Measurements from ENCODE around the gene CRISPLD2. TPM values are rescaled to one million over a fixed set of nuclear protein-coding genes. Genes with fewer than 3 reads are reported as not detected.

The CRISPLD2 gene
- total and polyA plus RNA-seq, 9 of the 15 experiments (the other 6 are each of a cell fraction or from before 2014, with no cell fraction given) = 0.03 to 0.24 (median 0.04) TPM; not detected in 4

GRCh38 chr16:84874004-84874435 lies 54.2 kb downstream of the CRISPLD2 start (continued):
- TF ChIP-seq MCM3 (IDR thresholded peaks at IDR 0.05) = no peak
- TF ChIP-seq ZFX (CRISPR knock-in tag; IDR thresholded peaks at IDR 0.05) = no peak
- TF ChIP-seq RAD21 (CRISPR knock-in tag; conservative IDR thresholded peaks at IDR 0.05 in 1 of 2, IDR thresholded peaks at IDR 0.05 in 1 of 2) = no peak
- no peak for TF ChIP-seq FOXA3 (CRISPR knock-in tag; conservative IDR thresholded peaks at IDR 0.05 in 1 of 2, IDR thresholded peaks at IDR 0.05 in 1 of 2)
- no peak for TF ChIP-seq ZNF449 (CRISPR knock-in tag; IDR thresholded peaks at IDR 0.05)
- TF ChIP-seq, protein P1, sequence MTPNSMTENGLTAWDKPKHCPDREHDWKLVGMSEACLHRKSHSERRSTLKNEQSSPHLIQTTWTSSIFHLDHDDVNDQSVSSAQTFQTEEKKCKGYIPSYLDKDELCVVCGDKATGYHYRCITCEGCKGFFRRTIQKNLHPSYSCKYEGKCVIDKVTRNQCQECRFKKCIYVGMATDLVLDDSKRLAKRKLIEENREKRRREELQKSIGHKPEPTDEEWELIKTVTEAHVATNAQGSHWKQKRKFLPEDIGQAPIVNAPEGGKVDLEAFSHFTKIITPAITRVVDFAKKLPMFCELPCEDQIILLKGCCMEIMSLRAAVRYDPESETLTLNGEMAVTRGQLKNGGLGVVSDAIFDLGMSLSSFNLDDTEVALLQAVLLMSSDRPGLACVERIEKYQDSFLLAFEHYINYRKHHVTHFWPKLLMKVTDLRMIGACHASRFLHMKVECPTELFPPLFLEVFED (CRISPR knock-in tag; conservative IDR thresholded peaks at IDR 0.05) = no peak
- no peak for TF ChIP-seq RNF2 (IDR thresholded peaks at IDR 0.05)
- no peak for TF ChIP-seq SREBF1 (IDR thresholded peaks at IDR 0.05; ENCODE audit: borderline replicate concordance, low read depth, low read length)
- TF ChIP-seq FUS (optimal IDR thresholded peaks at IDR 0.05; ENCODE audit: low read depth, low read length) = no peak
- no peak for TF ChIP-seq SLC30A9 (CRISPR knock-in tag; IDR thresholded peaks at IDR 0.05)
- TF ChIP-seq JUND (IDR thresholded peaks at IDR 0.05; ENCODE audit: borderline replicate concordance, low read depth, low read length) = no peak
- no peak for TF ChIP-seq JUND (tag; IDR thresholded peaks at IDR 0.05; ENCODE audit: borderline replicate concordance, low read depth, low read length)
- no peak for TF ChIP-seq ZNF644 (tag; IDR thresholded peaks at IDR 0.05; ENCODE audit: low read depth)
- TF ChIP-seq ELF4 (CRISPR knock-in tag; IDR thresholded peaks at IDR 0.05) = no peak
- TF ChIP-seq, protein P2, sequence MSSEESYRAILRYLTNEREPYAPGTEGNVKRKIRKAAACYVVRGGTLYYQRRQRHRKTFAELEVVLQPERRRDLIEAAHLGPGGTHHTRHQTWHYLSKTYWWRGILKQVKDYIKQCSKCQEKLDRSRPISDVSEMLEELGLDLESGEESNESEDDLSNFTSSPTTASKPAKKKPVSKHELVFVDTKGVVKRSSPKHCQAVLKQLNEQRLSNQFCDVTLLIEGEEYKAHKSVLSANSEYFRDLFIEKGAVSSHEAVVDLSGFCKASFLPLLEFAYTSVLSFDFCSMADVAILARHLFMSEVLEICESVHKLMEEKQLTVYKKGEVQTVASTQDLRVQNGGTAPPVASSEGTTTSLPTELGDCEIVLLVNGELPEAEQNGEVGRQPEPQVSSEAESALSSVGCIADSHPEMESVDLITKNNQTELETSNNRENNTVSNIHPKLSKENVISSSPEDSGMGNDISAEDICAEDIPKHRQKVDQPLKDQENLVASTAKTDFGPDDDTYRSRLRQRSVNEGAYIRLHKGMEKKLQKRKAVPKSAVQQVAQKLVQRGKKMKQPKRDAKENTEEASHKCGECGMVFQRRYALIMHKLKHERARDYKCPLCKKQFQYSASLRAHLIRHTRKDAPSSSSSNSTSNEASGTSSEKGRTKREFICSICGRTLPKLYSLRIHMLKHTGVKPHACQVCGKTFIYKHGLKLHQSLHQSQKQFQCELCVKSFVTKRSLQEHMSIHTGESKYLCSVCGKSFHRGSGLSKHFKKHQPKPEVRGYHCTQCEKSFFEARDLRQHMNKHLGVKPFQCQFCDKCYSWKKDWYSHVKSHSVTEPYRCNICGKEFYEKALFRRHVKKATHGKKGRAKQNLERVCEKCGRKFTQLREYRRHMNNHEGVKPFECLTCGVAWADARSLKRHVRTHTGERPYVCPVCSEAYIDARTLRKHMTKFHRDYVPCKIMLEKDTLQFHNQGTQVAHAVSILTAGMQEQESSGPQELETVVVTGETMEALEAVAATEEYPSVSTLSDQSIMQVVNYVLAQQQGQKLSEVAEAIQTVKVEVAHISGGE (CRISPR knock-in tag; IDR thresholded peaks at IDR 0.05) = no peak
- no peak for TF ChIP-seq ZSCAN29 (IDR thresholded peaks at IDR 0.05)
- peak; percentile 87 for TF ChIP-seq RBM25 (IDR thresholded peaks at IDR 0.05; ENCODE audit: low read depth, low read length, severe bottlenecking)
- TF ChIP-seq ZNF76 (CRISPR knock-in tag; IDR thresholded peaks at IDR 0.05; ENCODE audit: borderline replicate concordance) = no peak
